GM19035 (cell line): ENCODE data around the gene DMPK.
"Not testable (repeated sequence)": the region's sequence is repeated elsewhere in the genome, so short reads cannot be mapped to it uniquely, and the experiment has no call there.

Experiments used
- ATAC-seq: cut with Tn5 transposase; IDR thresholded peaks from one replicate; pipeline ENCODE4 v1.9.1; 2021; ENCODE audit not compliant: unreplicated experiment

DMPK gene

GRCh38 chr19:45752639-45753038, 29.7 kb downstream of the DMPK start:
- no peak for ATAC-seq

- ATAC-seq, result not testable (repeated sequence)
Observed at GRCh38 chr19:45751483-45751882, 30.8 kb downstream of the DMPK start.

GRCh38 chr19:45747513-45747912, 34.8 kb downstream of the DMPK start:
- no peak for ATAC-seq

- no peak for ATAC-seq
Observed at GRCh38 chr19:45746866-45747265, 35.4 kb downstream of the DMPK start.

- no peak for ATAC-seq
Observed at GRCh38 chr19:45745606-45746005, 36.7 kb downstream of the DMPK start.

GRCh38 chr19:45742969-45743368, 39.3 kb downstream of the DMPK start:
- no peak for ATAC-seq

- no peak for ATAC-seq
Observed at GRCh38 chr19:45739498-45740439, 42.5 kb downstream of the DMPK start.

GRCh38 chr19:45733160-45733810, 49.0 kb downstream of the DMPK start, which contains the start of gene MEIOSIN:
Gene MEIOSIN (plus strand): TSS chr19:45733439. CDS start chr19:45735377, 1,938 bp downstream.
- ATAC-seq, result no peak

GRCh38 chr19:45730368-45731288, 51.7 kb downstream of the DMPK start, which contains the start of gene FBXO46:
Gene FBXO46 (minus strand): TSS chr19:45730896. CDS start chr19:45713495, 17,401 bp downstream.
- ATAC-seq, result peak; percentile 95

- ATAC-seq, result no peak
Observed at GRCh38 chr19:45729800-45730290, 52.4 kb downstream of the DMPK start.

GRCh38 chr19:45728683-45729082, 53.6 kb downstream of the DMPK start:
- not testable (repeated sequence) for ATAC-seq

- ATAC-seq, result not testable (repeated sequence)
Observed at GRCh38 chr19:45720065-45720464, 62.2 kb downstream of the DMPK start.
